Measurements from ENCODE around the gene DRC7.

- TF ChIP-seq ESRRA (IDR thresholded peaks at IDR 0.05; ENCODE audit: low read length), result no peak
- TF ChIP-seq, protein P1, sequence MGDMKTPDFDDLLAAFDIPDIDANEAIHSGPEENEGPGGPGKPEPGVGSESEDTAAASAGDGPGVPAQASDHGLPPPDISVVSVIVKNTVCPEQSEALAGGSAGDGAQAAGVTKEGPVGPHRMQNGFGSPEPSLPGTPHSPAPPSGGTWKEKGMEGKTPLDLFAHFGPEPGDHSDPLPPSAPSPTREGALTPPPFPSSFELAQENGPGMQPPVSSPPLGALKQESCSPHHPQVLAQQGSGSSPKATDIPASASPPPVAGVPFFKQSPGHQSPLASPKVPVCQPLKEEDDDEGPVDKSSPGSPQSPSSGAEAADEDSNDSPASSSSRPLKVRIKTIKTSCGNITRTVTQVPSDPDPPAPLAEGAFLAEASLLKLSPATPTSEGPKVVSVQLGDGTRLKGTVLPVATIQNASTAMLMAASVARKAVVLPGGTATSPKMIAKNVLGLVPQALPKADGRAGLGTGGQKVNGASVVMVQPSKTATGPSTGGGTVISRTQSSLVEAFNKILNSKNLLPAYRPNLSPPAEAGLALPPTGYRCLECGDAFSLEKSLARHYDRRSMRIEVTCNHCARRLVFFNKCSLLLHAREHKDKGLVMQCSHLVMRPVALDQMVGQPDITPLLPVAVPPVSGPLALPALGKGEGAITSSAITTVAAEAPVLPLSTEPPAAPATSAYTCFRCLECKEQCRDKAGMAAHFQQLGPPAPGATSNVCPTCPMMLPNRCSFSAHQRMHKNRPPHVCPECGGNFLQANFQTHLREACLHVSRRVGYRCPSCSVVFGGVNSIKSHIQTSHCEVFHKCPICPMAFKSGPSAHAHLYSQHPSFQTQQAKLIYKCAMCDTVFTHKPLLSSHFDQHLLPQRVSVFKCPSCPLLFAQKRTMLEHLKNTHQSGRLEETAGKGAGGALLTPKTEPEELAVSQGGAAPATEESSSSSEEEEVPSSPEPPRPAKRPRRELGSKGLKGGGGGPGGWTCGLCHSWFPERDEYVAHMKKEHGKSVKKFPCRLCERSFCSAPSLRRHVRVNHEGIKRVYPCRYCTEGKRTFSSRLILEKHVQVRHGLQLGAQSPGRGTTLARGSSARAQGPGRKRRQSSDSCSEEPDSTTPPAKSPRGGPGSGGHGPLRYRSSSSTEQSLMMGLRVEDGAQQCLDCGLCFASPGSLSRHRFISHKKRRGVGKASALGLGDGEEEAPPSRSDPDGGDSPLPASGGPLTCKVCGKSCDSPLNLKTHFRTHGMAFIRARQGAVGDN (IDR thresholded peaks at IDR 0.05), result no peak
- TF ChIP-seq SIN3A (IDR thresholded peaks at IDR 0.05; ENCODE audit: low read depth, low read length), result no peak
Observed at GRCh38 chr16:57664662-57665025, 30.0 kb upstream of the DRC7 start.
